DMS53 treated with DMSO at 0.1 percent for 48 hours (cell line): ENCODE results near the gene PFKFB3.
A peak's percentile ranks its signal among the peaks of the same experiment; 100 is the strongest.
"Not testable (repeated sequence)": the region's sequence is repeated elsewhere in the genome, so short reads cannot be mapped to it uniquely, and the experiment has no call there.

Experiments used
- DNase-seq: peaks from one replicate; lab custom pipeline; 2025; ENCODE audit not compliant: unreplicated experiment; lab: John Stamatoyannopoulos, UW

PFKFB3 gene

DNA sequence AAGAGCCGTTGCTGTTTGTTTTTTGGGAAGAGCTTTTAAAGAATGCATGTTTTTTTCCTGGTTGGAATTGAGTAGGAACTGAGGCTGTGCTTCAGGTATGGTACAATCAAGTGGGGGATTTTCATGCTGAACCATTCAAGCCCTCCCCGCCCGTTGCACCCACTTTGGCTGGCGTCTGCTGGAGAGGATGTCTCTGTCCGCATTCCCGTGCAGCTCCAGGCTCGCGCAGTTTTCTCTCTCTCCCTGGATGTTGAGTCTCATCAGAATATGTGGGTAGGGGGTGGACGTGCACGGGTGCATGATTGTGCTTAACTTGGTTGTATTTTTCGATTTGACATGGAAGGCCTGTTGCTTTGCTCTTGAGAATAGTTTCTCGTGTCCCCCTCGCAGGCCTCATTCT, 31.6 kb downstream of the PFKFB3 start:
- no peak for DNase-seq

DNA sequence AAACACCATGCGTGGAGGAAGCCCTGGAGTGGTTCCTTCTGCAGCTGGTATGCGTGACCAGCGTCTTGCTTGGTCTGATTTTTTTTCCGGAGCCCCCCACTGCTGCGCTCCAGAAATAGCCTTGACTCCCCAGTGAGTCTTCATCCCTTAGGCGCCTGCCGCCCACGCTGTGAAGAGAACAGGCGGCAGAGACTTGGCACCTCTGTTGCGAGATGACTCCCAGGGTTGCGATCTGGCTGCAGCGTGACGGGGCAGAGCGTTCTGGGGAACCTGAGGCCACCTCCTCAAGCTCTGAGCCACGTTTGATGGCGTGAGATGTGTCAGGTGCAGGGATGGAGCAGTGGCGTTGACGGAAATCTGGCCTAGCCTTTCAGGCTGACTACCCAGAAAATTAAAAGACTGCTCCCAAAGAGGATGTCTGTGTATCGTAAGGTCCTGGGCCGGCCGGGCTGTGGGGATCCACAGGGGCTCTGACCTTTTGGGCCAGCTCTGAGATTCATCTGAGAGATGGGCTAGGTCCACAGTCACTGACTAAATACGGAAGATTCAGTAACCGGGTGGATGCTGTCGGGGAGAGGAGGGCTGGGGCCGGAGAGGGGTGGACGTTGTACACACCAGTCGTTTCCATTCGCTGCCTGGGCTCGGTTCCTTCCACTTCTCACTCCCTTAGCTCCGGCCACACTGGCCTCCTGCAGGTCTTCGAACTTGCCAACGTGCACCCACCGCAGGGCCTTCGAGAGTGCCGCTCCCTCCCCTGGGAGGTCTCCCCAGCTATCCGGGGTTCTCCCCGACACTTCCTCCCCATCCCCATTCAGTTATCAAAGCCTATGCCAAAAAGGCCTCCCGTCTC, 33.8 kb downstream of the PFKFB3 start:
- no peak for DNase-seq

DNA sequence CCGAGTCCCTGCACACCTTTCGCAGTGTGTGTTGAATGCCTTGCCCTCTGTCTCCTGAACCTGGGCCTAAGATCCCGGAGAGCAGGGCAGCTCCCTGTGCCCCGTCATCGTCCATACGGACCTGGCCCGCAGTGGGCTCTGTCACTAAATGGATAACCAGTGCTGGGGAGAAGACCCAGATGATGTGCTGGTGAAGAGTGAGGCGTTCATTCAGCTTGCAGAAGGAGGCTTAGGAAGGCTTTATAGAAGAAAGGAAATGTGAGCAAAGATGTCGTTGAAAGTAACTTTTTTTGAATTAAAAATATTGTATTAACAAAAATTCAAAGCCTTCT, 34.4 kb downstream of the PFKFB3 start:
- DNase-seq: no peak

DNA sequence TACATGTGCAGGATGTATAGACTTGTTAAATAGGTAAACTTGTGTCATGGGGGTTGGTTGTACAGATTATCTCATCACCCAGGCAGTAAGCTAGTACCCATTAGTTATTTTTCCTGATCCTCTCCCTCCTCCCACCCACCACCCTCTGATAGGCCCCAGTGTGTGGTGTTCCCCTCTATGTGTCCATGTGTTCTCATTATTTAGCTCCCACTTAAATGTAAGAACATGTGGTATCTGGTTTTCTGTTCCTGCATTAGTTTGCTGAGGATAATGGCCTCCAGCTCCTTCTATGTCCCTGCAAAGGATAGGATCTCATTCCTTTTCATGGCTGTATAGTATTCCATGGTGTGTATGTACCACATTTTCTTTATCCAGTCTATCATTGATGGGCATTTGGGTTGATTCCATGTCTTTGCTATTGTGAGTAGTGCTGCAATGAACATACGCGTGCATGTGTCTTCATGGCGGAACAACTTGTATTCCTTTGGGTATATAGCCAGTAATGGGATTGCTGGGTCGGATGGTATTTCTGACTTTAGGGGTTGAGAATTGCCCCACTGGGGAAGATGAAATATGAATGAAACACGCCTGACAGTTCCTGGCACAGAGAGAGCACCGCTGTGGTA, 36.0 kb downstream of the PFKFB3 start:
- not testable (repeated sequence) for DNase-seq

DNA sequence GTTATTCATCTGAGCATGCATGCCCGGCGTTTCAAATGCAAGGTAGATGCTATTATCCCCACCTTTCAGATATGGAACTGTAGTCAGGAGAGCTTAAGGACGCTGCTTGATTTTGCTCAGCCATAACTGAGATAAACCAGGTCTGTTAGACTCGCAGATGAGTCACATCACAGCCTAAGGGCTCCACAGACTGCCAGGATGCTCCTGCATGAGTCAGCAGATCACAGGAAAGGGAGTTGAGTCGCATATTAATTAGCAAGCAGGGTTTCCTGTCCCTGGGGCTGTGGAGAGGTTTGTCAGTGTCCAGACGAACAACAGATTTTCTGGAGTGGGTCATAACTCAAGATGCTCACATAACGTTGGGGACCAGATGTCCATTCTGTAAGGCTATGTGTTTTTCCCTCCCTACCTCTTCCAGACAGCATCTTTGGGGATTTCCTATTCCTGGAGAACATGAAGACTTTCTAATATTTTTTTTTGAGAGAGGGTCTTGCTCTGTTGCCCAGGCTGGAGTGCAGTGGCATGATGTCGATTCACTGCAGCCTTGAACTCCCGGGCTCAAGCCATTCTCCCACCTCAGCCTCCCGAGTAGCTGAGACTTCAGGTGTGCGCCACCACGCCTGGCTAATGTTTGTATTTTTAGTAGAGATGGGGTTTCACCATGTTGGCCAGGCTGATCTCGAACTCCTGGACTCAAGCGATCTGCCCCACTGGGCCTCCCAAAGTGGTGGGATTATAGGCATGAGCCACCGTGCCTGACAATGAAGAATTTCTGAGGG, 36.7 kb downstream of the PFKFB3 start:
- peak; percentile 78 for DNase-seq

DNA sequence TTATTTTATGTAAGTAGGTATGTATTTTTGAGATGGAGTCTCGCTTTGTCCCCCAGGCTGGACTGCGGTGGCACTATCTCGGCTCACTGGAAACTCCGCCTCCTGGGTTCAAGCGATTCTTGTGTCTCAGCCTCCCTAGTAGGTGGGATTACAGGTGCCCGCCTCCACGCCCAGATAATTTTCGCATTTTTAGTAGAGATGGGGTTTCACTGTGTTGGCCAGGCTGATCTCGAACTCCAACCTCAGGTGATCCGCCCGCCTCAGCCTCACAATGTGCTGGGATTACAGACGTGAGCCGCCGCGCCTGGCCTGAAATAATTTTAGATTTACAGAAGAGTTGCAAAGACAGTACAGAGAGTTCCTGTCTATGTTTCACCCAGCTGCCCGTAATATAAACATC, 37.5 kb downstream of the PFKFB3 start:
- DNase-seq: no peak

DNA sequence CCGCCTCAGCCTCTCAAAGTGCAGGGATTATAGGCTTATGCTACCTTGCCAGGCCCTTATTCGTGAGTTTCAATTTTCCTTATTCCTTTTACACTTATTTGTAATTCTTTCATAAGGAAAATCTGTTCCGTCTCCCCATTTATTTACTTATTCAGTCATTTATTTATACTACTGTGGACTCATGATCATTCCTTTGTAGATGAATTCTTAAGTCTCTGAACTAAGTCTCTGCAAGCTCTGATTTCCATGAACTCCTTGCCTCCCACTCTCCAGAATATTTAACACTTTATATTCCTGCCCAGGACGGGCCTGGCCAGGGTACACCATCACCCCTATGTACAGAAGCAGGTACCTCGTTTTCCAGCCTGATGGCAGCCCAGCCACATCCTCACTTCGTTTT, 39.4 kb downstream of the PFKFB3 start:
- no peak for DNase-seq

DNA sequence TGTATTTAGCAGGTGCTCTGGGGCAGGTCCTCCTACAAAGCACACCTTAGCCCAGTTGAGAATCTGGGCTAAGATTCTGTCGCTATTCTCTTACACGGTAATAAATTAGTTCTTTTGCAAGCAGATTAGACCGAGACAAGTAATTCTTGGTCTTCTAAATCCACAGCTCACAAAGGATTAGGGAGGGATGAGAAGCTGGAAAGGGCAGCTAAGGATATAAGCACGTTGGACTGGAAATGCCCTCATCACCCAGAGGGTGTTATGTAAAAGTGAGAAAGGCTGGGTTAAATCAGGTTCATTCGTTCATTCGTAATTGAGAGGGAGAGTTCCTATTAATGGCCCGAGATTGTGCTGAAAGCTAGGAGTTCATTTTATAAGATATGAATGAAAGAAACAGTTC, 41.8 kb downstream of the PFKFB3 start:
- no peak for DNase-seq

DNA sequence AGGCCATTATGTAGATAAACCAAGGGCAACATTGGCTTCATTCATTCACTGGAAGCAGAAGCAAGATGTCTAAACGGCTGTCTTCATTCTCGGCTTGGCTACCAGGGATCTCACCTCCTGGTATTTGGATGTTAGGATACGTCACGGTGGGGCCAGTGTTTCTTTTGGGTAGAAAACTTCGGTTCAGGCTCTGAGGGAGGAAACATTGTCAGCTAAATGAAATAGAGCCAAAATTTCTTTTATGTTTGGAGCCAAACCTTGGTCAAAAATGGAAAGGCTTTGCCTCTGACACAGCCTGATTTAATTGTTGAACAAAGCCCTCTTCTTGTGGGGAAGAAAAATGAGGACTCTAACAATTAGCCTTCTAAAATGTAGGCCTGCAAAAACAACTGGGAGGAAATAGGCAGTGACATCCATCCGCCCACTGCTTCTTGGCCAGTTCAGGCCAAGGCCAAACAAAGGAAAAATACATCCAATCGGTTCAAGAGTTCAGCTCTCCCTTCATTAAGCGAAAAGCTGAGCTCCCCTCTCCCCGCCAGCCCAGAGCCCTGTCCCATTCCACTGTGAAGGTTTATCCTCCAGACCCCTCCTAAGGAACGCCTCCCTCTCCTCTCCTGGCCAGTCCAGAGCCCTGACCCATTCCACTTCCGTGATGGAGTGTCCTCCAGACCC, 44.4 kb downstream of the PFKFB3 start:
- no peak for DNase-seq

DNA sequence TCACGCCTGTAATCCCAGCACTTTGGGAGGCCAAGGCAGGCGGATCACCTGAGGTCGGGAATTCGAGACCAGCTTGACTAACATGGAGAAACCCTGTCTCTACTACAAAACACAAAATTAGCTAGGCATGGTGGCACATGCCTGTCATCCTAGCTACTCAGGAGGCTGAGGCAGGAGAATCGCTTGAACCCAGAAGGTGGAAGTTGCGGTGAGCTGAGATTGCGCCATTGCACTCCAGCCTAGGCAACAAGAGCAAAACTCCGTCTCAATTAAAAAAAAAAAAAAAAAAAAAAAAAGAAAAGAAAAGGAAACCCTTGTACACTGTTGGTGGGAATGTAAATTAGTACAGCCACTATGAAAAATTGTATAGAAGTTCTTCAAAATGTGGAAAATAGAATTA, 46.2 kb downstream of the PFKFB3 start:
- DNase-seq: not testable (repeated sequence)

DNA sequence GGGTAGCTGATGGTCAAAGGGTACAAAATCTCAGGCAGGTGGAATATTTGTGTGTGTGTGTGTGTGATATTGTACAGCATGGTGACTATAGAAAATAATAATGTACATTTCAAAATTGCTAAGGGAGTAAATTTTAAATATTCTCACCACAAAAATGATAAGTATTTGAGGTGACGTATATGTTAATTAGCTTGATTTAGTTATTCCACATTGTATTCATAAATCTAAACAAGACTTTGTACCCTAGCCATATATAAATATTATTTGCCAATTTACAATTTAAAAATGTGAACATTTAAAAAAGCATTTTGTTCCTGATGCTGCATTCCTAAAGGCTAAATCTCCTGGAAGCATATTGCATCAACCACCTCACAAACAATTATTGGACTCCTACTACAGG, 47.0 kb downstream of the PFKFB3 start:
- DNase-seq: no peak

DNA sequence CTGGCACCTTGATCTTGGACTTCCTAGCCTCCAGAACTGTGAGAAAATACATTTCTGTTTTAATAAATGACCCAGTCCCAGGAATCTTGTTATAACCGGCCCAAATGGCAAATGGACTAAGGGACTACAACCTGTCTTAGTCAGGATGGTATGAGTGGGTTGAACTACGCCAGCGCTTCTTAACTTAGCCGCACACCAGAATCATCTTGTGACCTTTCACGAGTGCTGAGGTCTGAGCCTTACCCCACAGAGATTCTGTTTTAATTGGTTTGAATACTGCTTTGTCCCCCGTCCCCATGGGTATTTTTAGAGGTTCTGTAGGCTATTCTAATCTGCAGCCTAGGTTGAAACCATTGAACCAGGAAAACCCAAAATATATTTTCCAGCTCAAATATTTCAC, 48.0 kb downstream of the PFKFB3 start:
- DNase-seq: no peak

DNA sequence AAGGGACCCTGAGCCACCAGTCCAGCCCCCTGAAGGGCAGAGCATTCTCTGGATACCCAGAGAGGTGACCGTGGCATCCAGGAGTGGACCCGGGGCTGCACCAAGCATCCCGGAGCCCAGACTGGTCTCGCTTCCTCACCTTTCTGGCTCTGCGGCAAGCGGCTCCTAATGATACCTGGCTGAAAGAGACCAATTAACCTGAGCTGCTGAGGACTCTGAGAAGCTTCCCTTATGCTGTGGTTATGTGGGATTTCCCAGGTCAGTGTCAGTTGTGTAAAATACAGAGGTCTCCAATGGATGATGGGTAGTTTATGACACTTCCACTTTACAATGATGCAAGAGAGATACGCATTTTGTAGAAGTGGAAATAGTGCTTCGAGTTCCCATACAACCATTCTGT, 51.5 kb downstream of the PFKFB3 start:
- no peak for DNase-seq

DNA sequence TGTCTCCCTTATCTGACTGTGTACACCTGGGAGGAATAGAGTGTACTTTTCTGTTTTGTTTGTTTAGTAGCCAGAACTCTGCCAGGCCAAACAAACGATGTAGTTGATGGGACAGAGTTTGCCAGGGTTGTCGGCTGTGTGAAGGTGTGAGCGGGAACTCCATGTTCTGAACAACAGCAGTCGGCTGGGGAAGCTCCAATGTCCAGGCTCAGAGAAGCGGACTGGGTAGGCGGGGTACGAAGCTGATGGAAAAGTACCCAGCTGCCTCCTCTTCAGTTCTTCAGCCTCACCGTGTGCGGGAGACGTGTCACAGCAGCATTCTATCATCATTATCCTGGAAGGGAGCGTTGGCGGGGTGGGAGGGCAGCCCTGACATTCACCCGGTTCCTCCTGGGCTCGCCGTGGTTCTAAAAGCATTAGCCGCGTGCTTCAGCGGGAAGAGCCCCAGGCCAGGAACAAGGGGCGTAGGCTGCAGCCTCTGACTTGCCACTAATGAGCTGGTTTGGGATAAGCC, 52.9 kb downstream of the PFKFB3 start:
- DNase-seq: no peak

DNA sequence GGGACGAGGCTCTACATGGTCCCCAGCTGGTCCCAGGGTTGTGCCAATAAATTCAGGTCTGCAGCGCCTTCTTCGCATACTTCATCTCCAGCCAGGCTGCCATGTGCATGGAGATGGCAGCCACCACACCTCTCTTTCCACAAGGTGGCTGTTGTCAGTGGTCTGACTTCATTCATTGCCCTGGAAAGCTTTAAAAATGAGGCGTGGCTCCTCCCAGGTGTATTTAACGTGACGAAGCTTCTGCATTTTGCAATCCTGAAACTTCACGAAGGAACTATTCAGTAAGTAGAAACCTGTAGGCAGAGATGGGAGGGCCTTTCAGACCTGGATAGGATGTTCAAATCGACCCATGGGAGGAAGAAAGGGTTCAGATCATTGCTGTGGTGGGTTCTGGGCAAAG, 53.7 kb downstream of the PFKFB3 start:
- DNase-seq: no peak

DNA sequence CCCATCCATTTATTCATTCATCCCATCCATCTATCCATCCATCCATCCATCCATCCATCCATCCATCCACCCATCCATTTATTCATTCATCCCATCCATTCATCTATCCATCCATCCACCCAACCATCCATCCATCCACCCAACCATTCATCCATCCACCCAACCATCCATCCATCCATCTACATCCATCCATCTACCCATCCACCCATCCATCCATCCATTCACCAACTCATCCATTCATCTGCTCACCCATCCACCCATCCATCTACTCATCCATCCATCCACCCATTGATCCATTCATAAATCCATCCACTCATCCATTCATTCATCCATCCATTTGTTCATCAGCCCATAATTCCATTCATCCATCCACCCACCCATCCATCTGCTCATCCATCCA, 56.4 kb downstream of the PFKFB3 start:
- no peak for DNase-seq

DNA sequence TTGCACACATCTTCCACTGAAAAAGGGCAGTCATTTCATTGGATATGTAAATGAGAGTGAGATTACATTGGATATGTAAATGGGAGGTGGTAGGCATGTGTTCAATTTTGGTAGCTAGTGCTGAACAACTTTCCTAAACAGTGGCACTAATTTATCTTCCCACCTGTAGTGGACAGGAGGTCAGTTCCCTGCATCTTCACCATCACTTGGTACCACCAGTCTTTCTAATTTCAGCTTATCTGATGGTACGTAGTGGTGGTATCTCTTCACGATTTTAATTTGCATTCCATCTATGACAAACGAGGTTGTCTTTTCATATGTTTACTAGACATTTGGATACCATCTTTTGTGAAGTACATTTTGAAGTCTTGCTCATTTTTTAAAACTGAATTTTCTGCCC, 58.1 kb downstream of the PFKFB3 start:
- DNase-seq: no peak

DNA sequence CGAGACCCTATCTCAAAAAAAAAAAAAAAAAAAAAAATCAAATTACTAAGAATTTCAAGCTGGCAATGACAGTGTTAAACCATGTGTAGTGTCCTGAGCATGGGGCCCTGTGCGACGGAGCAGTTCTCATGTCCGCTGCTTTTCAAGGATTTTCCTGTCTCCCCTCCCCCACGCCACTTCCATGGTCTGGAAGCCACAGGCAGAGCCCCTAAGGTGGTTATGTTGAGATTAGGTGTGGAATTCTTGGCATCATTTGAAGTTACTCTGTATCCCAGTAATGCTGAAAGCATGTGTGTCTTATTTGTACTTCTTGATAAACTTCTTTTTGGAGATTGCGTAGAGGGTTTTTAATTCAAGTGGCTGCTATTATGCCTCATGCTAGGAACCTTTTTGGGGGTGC, 65.2 kb downstream of the PFKFB3 start:
- DNase-seq: no peak

DNA sequence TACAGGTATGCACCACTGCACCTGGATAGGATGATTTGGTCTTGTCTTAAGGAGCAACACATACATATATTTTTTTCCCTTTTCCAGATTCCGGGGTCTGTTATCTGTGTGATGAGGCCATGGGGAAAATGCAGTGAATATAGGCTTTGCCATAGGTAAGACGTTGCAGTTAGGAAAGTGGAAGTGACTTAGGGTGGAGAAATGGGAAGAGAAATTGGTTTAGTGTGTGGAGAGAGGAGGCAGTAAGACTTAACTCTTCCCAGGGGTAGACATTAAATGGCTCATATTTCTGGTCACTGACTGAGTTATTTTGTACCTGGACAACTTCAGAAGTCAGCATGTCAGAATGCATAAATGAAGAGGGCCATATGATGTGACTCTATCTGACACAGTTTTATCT, 66.7 kb downstream of the PFKFB3 start:
- DNase-seq: no peak

DNA sequence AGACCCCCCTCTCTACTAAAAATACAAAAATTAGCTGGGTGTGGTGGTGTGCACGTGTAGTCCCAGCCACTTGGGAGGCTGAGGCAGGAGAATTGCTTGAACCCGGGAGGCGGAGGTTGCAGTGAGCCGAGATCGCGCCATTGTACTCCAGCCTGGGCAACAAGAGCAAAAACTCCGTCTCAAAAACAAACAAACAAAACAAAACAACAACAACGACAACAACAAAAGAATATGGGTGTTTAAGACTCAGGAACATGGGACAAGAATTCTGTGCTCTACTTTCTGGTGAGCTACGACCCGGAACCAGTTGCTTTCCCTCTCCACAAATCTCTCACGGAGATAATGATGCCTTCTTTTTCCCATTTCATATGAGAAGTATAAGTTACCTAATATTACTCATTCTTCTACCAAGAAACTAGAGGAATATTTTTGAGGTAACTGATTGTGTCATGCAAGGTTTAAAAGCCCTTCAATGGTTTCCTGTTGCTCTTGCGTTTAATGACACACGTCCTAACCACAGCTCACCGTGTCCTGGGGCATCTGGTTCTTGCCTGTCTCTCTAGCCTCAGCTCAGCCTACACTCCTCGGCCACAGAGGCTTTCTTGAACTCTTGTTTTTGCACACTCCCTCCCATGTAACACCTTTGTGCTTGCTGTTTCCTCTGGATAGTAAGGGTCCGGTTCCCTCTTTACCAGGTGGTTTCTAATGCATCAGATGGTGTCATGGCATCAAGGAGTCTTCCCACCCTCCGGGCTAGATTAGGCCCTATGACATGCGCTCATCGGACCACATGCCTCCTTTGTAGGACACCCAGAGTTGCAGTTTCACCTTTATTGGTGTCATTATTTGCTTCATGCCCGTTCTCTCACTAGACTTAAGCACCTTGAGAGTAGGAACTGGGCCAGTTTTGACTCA, 67.5 kb downstream of the PFKFB3 start:
- no peak for DNase-seq
